IMR-90 (cell line): ENCODE measurements around the gene C1QTNF8. TPM values are rescaled to one million over a fixed set of nuclear protein-coding genes. Genes with fewer than 3 reads are reported as not detected.

ENCODE experiments used
- ATAC-seq: fragments of 200-7000 bp; cut with Tn5 transposase; 2 replicates; pipeline ENCODE4 v1.9.1; 2020; ENCODE audit warnings: low read depth, mild to moderate bottlenecking, moderate library complexity
- BruUV-seq: library from RNA; stranded (reverse); fragments of 400-500 nt; replicated peaks from 2 replicates; lab custom pipeline; 2021; lab: Mats Ljungman, UMichigan
- CTCF ChIA-PET: fragments of 300-600 bp; formaldehyde crosslinking; extraction: SDS; loops from one replicate; lab custom pipeline; 2021; ENCODE audit warnings: antibody characterized with exemption; lab: Yijun Ruan, JAX
- POLR2A ChIA-PET: fragments of 300-600 bp; sonication (Branson Sonifier 250); formaldehyde crosslinking; loops from one replicate; lab custom pipeline; 2022; ENCODE audit warnings: antibody characterized with exemption; ENCODE audit not compliant: unreplicated experiment; lab: Charles Lee
- DNase-seq: peaks from one replicate; pipeline ENCODE4 v3.0.0; 2013
- H2AFZ ChIP-seq: replicated peaks from 2 replicates; pipeline ENCODE3; 2013; ENCODE audit warnings: low read length, mild to moderate bottlenecking; ENCODE audit not compliant: poor library complexity
- H2AK5ac ChIP-seq: 2 replicates; pipeline ENCODE4 v1.6.1; 2013; ENCODE audit warnings: low read depth, low read length, inconsistent platforms
- H2AK9ac ChIP-seq: replicated peaks from 2 replicates; pipeline ENCODE3; 2013; ENCODE audit warnings: mild to moderate bottlenecking, low read depth, low read length, moderate library complexity; ENCODE audit not compliant: poor library complexity
- H2BK120ac ChIP-seq: 2 replicates; pipeline ENCODE4 v1.6.1; 2013; ENCODE audit warnings: low read depth, low read length, inconsistent platforms
- H2BK15ac ChIP-seq: 3 replicates; pipeline ENCODE4 v1.6.1; 2013; ENCODE audit warnings: low read depth, low read length, inconsistent platforms
- H2BK20ac ChIP-seq: 2 replicates; pipeline ENCODE4 v1.6.1; 2013; ENCODE audit warnings: low read depth, mild to moderate bottlenecking, inconsistent platforms, low read length, moderate library complexity
- H2BK5ac ChIP-seq: 2 replicates; pipeline ENCODE4 v1.6.1; 2013; ENCODE audit warnings: mild to moderate bottlenecking, low read depth, low read length, inconsistent platforms; ENCODE audit not compliant: poor library complexity, severe bottlenecking
- H3K14ac ChIP-seq: replicated peaks from 2 replicates; pipeline ENCODE4 v1.6.1; 2013; ENCODE audit warnings: low read depth, low read length, inconsistent platforms
- H3K18ac ChIP-seq: 2 replicates; pipeline ENCODE4 v1.6.1; 2013; ENCODE audit warnings: low read depth, low read length, control low read depth
- H3K23ac ChIP-seq: 2 replicates; pipeline ENCODE4 v1.6.1; 2013; ENCODE audit warnings: low read depth, low read length, inconsistent platforms
- H3K27ac ChIP-seq: 2 replicates; pipeline ENCODE4 v1.5.1; 2013; ENCODE audit warnings: mild to moderate bottlenecking, control low read depth, low read length; ENCODE audit not compliant: insufficient read depth
- H3K27me3 ChIP-seq: 2 replicates; pipeline ENCODE4 v1.6.1; 2013; ENCODE audit warnings: low read length; ENCODE audit not compliant: control insufficient read depth, insufficient read depth
- H3K36me3 ChIP-seq: 2 replicates; pipeline ENCODE4 v1.6.1; 2013; ENCODE audit warnings: low read length, mixed read lengths; ENCODE audit not compliant: control insufficient read depth, insufficient read depth
- H3K4ac ChIP-seq: 2 replicates; pipeline ENCODE4 v1.6.1; 2013; ENCODE audit warnings: low read depth, low read length, inconsistent platforms
- H3K4me1 ChIP-seq: 2 replicates; pipeline ENCODE4 v1.6.1; 2013; ENCODE audit warnings: low read length, mixed read lengths; ENCODE audit not compliant: control insufficient read depth, insufficient read depth
- H3K4me2 ChIP-seq: 2 replicates; pipeline ENCODE4 v1.6.1; 2013; ENCODE audit warnings: low read depth, mild to moderate bottlenecking, control low read depth, low read length, moderate library complexity
- H3K4me3 ChIP-seq: 2 replicates; pipeline ENCODE4 v1.5.1; 2013; ENCODE audit warnings: low read depth, mild to moderate bottlenecking, control low read depth, low read length, moderate library complexity; ENCODE audit not compliant: insufficient read depth
- H3K56ac ChIP-seq: 2 replicates; pipeline ENCODE4 v1.6.1; 2013; ENCODE audit warnings: low read length, inconsistent platforms; ENCODE audit not compliant: insufficient read depth; ENCODE audit errors: extremely low read depth
- H3K79me1 ChIP-seq, 2 experiments: 2 replicates each; pipeline ENCODE4 v1.6.1; 2013; ENCODE audit warnings: low read length in 2 of 2, inconsistent platforms in 1 of 2, low read depth in 1 of 2
- H3K9ac ChIP-seq: 2 replicates; pipeline ENCODE4 v1.6.1; 2013; ENCODE audit warnings: low read depth, low read length, control low read depth
- H3K9me1 ChIP-seq: 2 replicates; pipeline ENCODE4 v1.6.1; 2013; ENCODE audit warnings: low read length, inconsistent platforms; ENCODE audit not compliant: insufficient read depth
- H3K9me3 ChIP-seq: 2 replicates; pipeline ENCODE4 v1.6.1; 2013; ENCODE audit warnings: low read length; ENCODE audit not compliant: control insufficient read depth, insufficient read depth
- H4K20me1 ChIP-seq: 2 replicates; pipeline ENCODE4 v1.6.1; 2013; ENCODE audit warnings: low read length, inconsistent platforms; ENCODE audit not compliant: insufficient read depth
- H4K5ac ChIP-seq: 2 replicates; pipeline ENCODE4 v1.6.1; 2013; ENCODE audit warnings: mild to moderate bottlenecking, low read depth, low read length, control low read depth
- H4K8ac ChIP-seq, 2 experiments: 2 replicates each; pipeline ENCODE4 v1.6.1; 2013; ENCODE audit warnings: low read depth in 2 of 2, low read length in 2 of 2, control low read depth in 1 of 2, inconsistent platforms in 1 of 2
- H4K91ac ChIP-seq: 2 replicates; pipeline ENCODE4 v1.6.1; 2013; ENCODE audit warnings: low read depth, low read length, inconsistent platforms; ENCODE audit not compliant: insufficient read depth
- CTCF ChIP-seq: conservative IDR thresholded peaks from 2 replicates; pipeline ENCODE4 v1.5.1; 2012; ENCODE audit warnings: mild to moderate bottlenecking, low read depth, low read length, improper control_type of control experiment
- MAZ ChIP-seq: IDR thresholded peaks from 2 replicates; pipeline ENCODE4 v1.6.1; 2012; ENCODE audit warnings: low read depth, mild to moderate bottlenecking, low read length, improper control_type of control experiment, moderate library complexity, borderline replicate concordance
- MXI1 ChIP-seq: IDR thresholded peaks from 2 replicates; pipeline ENCODE4 v1.6.1; 2012; ENCODE audit warnings: low read depth, mild to moderate bottlenecking, low read length, moderate library complexity, borderline replicate concordance
- NFE2L2 ChIP-seq: fragments of 150-350 bp; IDR thresholded peaks from 2 replicates; pipeline ENCODE4 v1.6.1; 2016; ENCODE audit warnings: low read depth, mild to moderate bottlenecking, low read length
- SMC3 ChIP-seq: fragments of 150-350 bp; IDR thresholded peaks from 2 replicates; pipeline ENCODE4 v1.6.1; 2016; ENCODE audit warnings: low read depth, mild to moderate bottlenecking, antibody characterized with exemption, low read length, moderate library complexity
- WGBS, 2 experiments: methylation state at CpG; one replicate each; pipeline versions ENCODE4 v1.1.5 to v1.1.7; 2013; ENCODE audit warnings: missing lambda C conversion rate in 2 of 2; ENCODE audit not compliant: insufficient read length in 1 of 2; ENCODE audit errors: extremely low coverage in 2 of 2; 5-methylcytosine and 5-hydroxymethylcytosine counted together
- dilution Hi-C: fragments of 300-500 bp; cut with HindIII; formaldehyde crosslinking; loops from one replicate; pipeline ENCODE4 v1.14.3; 2018; ENCODE audit warnings: low sequenced_read_pairs; ENCODE audit not compliant: unreplicated experiment
- in situ Hi-C: fragments of 300-500 bp; cut with MboI; formaldehyde crosslinking; loops from 3 replicates; pipeline ENCODE4 v1.14.3; 2019; ENCODE audit warnings: low sequenced_read_pairs, inconsistent platforms, mixed read lengths
- intact Hi-C: fragments of 100-400 bp; cut with micrococcal nuclease; formaldehyde crosslinking; loops from 2 replicates; pipeline ENCODE4 v1.10.0; 2022
- polyA plus RNA-seq, 3 experiments: library from polyadenylated mRNA; depleted of rRNA; stranded (reverse); fragments of >200 nt; gene quantifications; 2 replicates each; pipeline ENCODE4 v1.2.3, GENCODE V29; 2012; ENCODE audit warnings: low replicate concordance in 1 of 3
- total RNA-seq: library from RNA; depleted of rRNA; stranded (reverse); fragments of >200 nt; gene quantifications from 2 replicates; pipeline ENCODE4 v1.2.3, GENCODE V29; 2012
- TF ChIP-seq, protein P1 (sequence below): fragments of 150-350 bp; IDR thresholded peaks from 2 replicates; pipeline ENCODE4 v1.6.1; 2017; ENCODE audit warnings: mild to moderate bottlenecking, antibody characterized with exemption, low read length, low read depth

C1QTNF8 gene
- total and polyA plus RNA-seq, 2 of the 4 experiments (the other 2 are of a cell fraction) = not detected

GRCh38 chr16:1089439-1089821 lies 6.6 kb downstream of the C1QTNF8 start:
- H4K5ac ChIP-seq = no peak overlapping the region
- no peak overlapping the region for H3K27ac ChIP-seq
- no peak for ATAC-seq
- no peak overlapping the region for H2BK20ac ChIP-seq
- no peak overlapping the region for H2AK9ac ChIP-seq
- no peaks in the 10 kb centered on the region for H3K4me1 ChIP-seq
- dilution Hi-C loops (no loop called here), intact Hi-C loops (no loop called here), in situ Hi-C loops (no loop called here)
- ChIA-PET CTCF (no interaction called here), POLR2A (no interaction called here)
- no peak overlapping the region for H2AK5ac ChIP-seq
- no peak overlapping the region for H3K4ac ChIP-seq
- no peak overlapping the region for H2BK120ac ChIP-seq
- no peak overlapping the region for H2BK15ac ChIP-seq
- DNase-seq = no peak
- H2BK5ac ChIP-seq = no peak overlapping the region
- no TSS peak for BruUV-seq
- no peak overlapping the region for H3K9ac ChIP-seq
- peaks cover 14% of the 10 kb centered on the region for H3K9me3 ChIP-seq
- no peak overlapping the region for H3K4me3 ChIP-seq
- no peak overlapping the region for H4K8ac ChIP-seq
- H3K4me2 ChIP-seq = no peak overlapping the region
- H2AFZ ChIP-seq = no peak overlapping the region
- H4K91ac ChIP-seq = no peak overlapping the region
- no peaks in the 10 kb centered on the region for H3K36me3 ChIP-seq
- H3K14ac ChIP-seq = no peak overlapping the region
- H3K9me1 ChIP-seq = no peaks in the 10 kb centered on the region
- H3K79me1 ChIP-seq = no peaks in the 10 kb centered on the region
- no peak overlapping the region for H3K18ac ChIP-seq
- TF ChIP-seq, protein P1, sequence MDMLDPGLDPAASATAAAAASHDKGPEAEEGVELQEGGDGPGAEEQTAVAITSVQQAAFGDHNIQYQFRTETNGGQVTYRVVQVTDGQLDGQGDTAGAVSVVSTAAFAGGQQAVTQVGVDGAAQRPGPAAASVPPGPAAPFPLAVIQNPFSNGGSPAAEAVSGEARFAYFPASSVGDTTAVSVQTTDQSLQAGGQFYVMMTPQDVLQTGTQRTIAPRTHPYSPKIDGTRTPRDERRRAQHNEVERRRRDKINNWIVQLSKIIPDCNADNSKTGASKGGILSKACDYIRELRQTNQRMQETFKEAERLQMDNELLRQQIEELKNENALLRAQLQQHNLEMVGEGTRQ = no peak
- no peak for TF ChIP-seq MAZ
- TF ChIP-seq CTCF = no peak
- TF ChIP-seq MXI1 = no peak
- TF ChIP-seq NFE2L2 = no peak
- no peak for TF ChIP-seq SMC3
- no peak overlapping the region for H3K56ac ChIP-seq
- no peak overlapping the region for H3K23ac ChIP-seq
- peaks cover 23% of the 10 kb centered on the region for H3K27me3 ChIP-seq
- WGBS, 2 experiments = 60% methylated on average over 3 of the region's 17 CpGs; no CpG with 5 or more reads in 1 of the 2 experiments
- H4K20me1 ChIP-seq = no peaks in the 10 kb centered on the region
